ENCODE results near the gene TOR3A. TPM values are rescaled to one million over a fixed set of nuclear protein-coding genes. Genes with fewer than 3 reads are reported as not detected.

TOR3A gene
- total RNA-seq, 1 donor: 35.4 TPM

DNA sequence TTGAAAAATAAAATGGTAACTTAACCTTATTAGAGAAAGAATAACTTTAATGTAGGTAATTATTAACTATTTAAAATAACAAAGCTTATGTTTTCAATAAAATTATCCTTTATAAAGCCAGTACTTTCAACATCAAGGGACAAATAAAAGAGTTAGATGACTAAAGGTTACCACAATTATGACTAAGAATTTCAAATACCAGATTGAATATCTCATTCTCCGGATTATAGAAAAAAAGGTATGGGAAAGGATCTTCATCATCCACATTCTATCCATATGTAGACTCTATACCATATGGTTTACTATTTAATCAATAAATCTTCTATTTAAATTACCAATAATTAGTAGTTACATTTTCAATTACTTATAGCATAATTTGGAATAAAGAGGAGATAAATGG is 62.8 kb downstream of the TOR3A start:
- no peak overlapping the region for H3K4me3 ChIP-seq (ENCODE audit: low read depth, low read length)
- TF ChIP-seq, protein P1, sequence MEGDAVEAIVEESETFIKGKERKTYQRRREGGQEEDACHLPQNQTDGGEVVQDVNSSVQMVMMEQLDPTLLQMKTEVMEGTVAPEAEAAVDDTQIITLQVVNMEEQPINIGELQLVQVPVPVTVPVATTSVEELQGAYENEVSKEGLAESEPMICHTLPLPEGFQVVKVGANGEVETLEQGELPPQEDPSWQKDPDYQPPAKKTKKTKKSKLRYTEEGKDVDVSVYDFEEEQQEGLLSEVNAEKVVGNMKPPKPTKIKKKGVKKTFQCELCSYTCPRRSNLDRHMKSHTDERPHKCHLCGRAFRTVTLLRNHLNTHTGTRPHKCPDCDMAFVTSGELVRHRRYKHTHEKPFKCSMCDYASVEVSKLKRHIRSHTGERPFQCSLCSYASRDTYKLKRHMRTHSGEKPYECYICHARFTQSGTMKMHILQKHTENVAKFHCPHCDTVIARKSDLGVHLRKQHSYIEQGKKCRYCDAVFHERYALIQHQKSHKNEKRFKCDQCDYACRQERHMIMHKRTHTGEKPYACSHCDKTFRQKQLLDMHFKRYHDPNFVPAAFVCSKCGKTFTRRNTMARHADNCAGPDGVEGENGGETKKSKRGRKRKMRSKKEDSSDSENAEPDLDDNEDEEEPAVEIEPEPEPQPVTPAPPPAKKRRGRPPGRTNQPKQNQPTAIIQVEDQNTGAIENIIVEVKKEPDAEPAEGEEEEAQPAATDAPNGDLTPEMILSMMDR (IDR thresholded peaks at IDR 0.05; ENCODE audit: insufficient read depth, low read depth, low read length): no peak
- DNase-seq (ENCODE audit: low read depth): no peak

DNA sequence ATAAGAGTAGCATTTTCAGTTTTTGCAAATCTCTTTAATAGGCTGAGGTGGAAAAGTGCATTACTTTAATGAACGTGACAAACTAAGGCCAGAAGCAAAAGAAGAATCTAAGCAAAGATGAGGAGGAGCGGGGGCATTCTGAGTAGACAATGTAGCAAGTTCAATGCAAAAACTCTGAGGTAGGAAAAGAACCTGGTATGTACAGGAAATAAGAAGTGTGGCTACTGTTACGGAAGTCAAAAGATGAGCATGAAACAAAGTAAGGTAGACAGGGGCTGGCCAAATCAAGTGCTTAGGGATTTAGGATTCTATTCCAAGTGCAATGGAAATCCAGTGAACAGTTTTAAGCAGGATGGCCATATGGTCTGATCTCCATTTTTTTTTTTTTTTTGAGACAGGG is 63.7 kb downstream of the TOR3A start:
- H3K4me3 ChIP-seq (ENCODE audit: low read depth, low read length): no peak overlapping the region
- no peak for DNase-seq (ENCODE audit: low read depth)
- TF ChIP-seq, protein P1 (IDR thresholded peaks at IDR 0.05; ENCODE audit: insufficient read depth, low read depth, low read length): no peak

Small RNA genes within 50 kb of the gene (small RNA-seq; reads per million reads assigned to genes)
- gene AL512326.3: not detected

Other genes with a start within 250 kb of the TOR3A start
- gene ANGPTL1, start 211.0 kb upstream of the TOR3A start, total RNA-seq: 2.6 and 4.3 TPM in 2 replicates
- gene FAM20B, start 56.2 kb upstream of the TOR3A start, total RNA-seq: 32.5 and 42.7 TPM in 2 replicates
- gene ABL2, start 147.6 kb downstream of the TOR3A start, total RNA-seq: 60.9 and 66.9 TPM in 2 replicates
- gene SOAT1, start 211.7 kb downstream of the TOR3A start, total RNA-seq: 23.8 and 37.6 TPM in 2 replicates